AG10803 (cell line): Measurements from ENCODE around the gene EFTUD2.
"Not testable (repeated sequence)": the region's sequence is repeated elsewhere in the genome, so short reads cannot be mapped to it uniquely, and the experiment has no call there.

Experiments used
- DNase-seq: peaks from one replicate; pipeline ENCODE4 v3.0.0; 2010; ENCODE audit warnings: low read depth
- H3K4me3 ChIP-seq: 2 replicates; pipeline ENCODE4 v1.5.1; 2011; ENCODE audit warnings: mild to moderate bottlenecking, low read length, control low read depth
- TF ChIP-seq, protein P1 (sequence below): conservative IDR thresholded peaks from 2 replicates; pipeline ENCODE4 v1.5.1; 2011; ENCODE audit warnings: mild to moderate bottlenecking, low read length, control low read depth, inconsistent platforms

Gene EFTUD2

DNA sequence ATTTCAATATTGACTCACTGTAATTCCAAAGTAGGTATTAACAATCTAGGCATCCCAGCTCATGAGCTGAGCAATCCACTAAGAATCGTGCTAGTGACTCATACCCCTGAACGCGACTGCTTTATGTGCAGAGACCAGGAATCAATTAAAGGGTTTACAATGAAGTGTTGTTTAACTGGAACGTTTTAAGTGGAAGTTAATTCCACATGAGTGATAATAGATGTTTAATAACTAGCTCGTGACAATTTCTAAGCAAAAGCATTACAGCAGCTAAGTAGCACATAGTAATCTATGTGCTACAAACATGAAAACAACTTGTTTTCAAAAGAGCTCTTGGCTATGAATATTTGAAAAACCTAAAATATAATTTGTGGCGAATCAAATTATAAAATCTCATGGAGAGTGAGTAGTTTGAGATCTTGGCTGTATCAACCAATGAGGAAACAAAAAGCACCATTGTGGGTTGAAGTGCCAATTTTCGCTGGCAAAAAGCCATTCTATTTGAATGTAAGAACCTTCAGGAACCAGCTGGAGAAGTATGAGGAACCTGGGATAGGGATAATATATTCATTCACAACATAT, 78.5 kb downstream of the EFTUD2 start:
- peak; percentile 94 for DNase-seq
- H3K4me3 ChIP-seq, result 0 out of 2 replicates have a peak overlapping the region, but pooled peaks have one; percentile 1
- TF ChIP-seq, protein P1, sequence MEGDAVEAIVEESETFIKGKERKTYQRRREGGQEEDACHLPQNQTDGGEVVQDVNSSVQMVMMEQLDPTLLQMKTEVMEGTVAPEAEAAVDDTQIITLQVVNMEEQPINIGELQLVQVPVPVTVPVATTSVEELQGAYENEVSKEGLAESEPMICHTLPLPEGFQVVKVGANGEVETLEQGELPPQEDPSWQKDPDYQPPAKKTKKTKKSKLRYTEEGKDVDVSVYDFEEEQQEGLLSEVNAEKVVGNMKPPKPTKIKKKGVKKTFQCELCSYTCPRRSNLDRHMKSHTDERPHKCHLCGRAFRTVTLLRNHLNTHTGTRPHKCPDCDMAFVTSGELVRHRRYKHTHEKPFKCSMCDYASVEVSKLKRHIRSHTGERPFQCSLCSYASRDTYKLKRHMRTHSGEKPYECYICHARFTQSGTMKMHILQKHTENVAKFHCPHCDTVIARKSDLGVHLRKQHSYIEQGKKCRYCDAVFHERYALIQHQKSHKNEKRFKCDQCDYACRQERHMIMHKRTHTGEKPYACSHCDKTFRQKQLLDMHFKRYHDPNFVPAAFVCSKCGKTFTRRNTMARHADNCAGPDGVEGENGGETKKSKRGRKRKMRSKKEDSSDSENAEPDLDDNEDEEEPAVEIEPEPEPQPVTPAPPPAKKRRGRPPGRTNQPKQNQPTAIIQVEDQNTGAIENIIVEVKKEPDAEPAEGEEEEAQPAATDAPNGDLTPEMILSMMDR, result no peak

DNA sequence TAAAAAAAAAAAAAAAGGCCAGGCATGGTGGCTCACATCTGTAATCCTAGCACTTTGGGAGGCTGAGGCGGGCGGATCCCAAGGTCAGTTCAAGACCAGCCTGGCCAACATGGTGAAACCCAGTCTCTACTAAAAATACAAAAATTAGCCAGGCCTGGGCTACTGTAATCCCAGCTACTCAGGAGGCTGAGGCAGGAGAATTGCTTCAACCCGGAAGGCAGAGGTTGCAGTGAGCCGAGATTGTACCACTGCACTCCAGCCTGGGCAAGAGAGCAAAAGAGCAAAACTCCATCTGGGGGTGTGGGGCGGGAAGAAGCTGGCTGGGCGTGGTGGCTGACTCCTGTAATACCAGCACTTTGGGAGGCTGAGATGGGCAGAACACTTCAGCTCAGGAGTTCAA, 80.7 kb downstream of the EFTUD2 start:
- DNase-seq, H3K4me3 ChIP-seq: not testable (repeated sequence)

DNA sequence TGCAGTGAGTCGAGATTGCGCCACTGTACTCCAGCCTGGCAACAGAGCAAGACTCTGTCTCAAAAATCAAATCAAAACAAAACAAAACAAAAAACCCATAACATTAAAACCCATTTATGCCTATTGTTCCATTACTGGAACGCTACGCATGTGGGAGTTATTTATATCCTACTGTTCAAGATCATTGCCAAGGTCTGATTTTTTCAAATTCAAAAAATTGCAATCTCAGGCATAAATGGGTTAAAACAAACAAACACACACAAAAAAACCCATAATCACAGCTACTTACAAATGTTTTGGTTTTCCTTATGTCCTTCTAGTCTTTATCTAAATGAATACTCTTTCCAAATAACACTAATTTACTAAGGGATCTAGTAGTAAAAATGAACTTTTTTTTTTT, 87.0 kb downstream of the EFTUD2 start:
- H3K4me3 ChIP-seq, result no peak overlapping the region
- DNase-seq, result no peak
- TF ChIP-seq, protein P1, result no peak

DNA sequence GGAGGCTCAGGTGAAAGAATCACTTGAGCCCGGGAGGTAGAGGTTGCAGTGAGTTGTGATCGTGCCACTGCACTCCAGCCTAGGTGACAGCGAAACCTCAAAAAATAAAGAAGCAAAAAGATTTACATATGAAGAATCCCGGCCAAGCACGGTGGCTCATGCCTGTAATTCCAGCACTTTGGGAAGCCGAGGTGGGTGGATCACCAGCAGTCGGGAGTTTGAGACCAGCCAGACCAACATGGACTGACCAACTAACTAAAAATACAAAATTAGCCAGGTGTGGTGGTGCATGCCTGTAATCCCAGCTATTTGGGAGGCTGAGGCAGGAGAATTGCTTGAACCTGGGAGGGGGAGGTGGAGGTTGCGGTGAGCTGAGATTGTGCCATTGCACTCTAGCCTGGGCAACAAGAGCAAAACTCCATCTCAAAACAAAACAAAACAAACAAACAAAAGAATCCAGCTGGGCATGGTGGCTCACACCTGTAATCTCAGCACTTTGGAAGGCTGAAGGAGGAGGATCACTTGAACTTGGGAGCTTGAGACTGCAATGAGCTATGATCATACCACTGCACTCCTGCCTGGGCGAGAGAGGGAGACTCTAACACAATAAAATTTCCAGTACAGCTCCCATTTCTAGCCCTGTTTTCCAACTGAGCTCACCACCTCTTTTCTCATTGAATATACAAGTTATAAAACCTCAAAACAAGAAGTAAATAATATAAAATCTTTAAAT, 90.4 kb downstream of the EFTUD2 start:
- not testable (repeated sequence) for DNase-seq, H3K4me3 ChIP-seq

DNA sequence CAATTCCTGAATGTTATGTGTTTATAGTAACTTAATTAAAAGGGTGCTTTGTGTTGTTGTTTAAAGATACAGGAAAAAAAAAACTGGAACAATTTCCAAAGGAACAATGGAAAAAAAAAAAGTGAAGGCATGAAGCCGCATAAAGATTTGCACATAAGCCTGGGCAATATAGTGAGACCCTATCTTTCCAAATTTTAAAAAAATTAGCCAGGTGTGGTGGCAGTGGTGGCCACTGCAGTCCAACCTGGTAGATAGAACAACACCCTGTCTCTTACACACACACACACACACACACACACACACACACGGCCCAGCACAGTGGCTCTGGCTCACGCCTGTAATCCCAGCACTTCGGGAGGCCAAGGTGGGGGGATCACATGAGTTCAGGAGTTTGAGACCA, 91.1 kb downstream of the EFTUD2 start:
- H3K4me3 ChIP-seq, result no peak overlapping the region
- DNase-seq, result no peak
- TF ChIP-seq, protein P1, result no peak

DNA sequence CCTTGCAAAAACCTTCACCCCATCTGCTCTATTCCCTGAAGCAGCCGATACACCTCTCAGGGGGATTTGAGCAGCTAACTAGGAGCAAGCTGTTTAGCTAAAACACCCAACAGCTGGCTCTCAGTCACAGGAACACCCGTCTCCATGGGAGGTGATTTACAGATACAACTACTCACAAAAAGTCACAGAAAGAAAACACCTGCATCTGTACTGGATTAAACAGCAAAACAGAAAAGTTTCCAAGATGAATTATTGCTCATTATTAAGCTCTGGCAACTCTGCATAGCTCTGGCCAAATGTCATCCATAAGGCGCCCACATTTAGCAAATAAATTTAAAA, 91.5 kb downstream of the EFTUD2 start:
- peak; percentile 88 for DNase-seq
- no peak overlapping the region for H3K4me3 ChIP-seq
- TF ChIP-seq, protein P1, result no peak

DNA sequence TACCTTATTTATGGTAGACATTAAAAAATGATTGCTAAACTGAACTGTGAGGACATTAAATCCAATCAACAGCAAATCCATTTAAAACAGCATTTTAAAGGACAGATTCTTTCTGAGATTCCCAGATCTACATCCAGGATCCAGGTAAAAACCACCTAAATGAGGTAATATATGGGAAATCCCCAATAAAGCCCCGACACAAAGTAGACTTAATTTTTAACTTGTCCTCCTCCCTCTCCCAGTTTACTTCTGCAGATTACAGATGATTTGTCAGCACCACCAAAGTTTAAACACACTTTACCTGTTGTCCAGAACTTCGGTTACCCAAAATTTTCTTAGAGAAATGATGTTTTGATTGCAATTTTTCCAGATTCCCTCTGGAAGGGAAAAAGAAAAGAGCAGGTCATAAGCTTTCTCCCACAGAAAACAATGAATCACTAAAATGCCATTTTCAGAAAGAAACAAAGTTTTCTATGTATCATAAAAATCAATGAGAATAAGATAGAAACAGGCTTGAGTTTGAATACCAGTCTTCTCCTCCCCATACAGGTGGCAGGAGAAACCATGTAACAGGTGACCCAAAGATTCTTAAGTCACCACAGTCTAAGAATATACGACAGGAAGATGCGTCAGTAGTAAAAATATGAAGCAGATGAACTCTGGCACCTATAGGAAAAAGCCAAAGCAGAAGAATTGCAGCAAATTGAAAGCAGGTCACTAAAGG, 92.0 kb downstream of the EFTUD2 start:
- DNase-seq, result no peak
- TF ChIP-seq, protein P1, result no peak
- no peak overlapping the region for H3K4me3 ChIP-seq
